Measurements from ENCODE around the gene TENT4B. TPM values are rescaled to one million over a fixed set of nuclear protein-coding genes. Genes with fewer than 3 reads are reported as not detected.

The TENT4B gene
- total and polyA plus RNA-seq, 8 donors, result 1.9 to 7.2 (median 5.3) TPM

DNA sequence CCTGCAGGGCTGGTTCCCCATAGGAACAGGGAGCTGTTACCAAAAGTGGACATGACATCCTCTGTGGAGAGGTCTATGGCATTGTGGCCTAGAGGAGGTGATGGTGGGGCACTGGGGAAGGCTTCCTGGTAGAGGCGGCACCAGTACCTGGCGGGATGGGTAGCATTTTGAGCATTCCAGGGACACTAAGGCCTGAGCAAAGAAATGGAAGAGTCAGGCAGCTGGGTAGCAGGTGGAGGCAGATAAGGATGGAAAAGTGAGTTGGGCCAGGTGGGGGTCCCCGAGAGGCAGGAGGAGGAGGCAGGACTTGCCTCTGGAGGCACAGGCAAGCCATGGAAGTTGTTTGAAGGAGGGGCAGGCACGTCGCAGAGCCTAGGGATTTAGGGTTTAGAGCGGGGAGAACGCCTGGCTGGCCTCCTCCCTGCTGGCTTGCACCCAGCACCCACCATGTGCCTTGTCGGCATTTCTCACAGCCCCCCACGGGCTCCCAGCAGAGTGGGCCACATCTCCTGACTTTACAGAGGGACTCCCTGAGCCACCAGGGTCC is 108.1 kb downstream of the TENT4B start:
- H3K27ac ChIP-seq, result no peak overlapping the region
- DNase-seq (no peak), ATAC-seq (no peak), FAIRE-seq (no peak)
- intact Hi-C loops (cut with DNase I), result no loop called here
- WGBS, 2 donors, result 81 to 84% methylated on average over 9 of the region's 9 CpGs
- no peak overlapping the region for H3K4me3 ChIP-seq
- H3K4me1 ChIP-seq, result no peaks in the 10 kb centered on the region
- no peaks in the 10 kb centered on the region for H3K27me3 ChIP-seq
- H3K36me3 ChIP-seq, result no peaks in the 10 kb centered on the region
- TF ChIP-seq, protein P1, sequence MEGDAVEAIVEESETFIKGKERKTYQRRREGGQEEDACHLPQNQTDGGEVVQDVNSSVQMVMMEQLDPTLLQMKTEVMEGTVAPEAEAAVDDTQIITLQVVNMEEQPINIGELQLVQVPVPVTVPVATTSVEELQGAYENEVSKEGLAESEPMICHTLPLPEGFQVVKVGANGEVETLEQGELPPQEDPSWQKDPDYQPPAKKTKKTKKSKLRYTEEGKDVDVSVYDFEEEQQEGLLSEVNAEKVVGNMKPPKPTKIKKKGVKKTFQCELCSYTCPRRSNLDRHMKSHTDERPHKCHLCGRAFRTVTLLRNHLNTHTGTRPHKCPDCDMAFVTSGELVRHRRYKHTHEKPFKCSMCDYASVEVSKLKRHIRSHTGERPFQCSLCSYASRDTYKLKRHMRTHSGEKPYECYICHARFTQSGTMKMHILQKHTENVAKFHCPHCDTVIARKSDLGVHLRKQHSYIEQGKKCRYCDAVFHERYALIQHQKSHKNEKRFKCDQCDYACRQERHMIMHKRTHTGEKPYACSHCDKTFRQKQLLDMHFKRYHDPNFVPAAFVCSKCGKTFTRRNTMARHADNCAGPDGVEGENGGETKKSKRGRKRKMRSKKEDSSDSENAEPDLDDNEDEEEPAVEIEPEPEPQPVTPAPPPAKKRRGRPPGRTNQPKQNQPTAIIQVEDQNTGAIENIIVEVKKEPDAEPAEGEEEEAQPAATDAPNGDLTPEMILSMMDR (IDR thresholded peaks at IDR 0.05), result no peak
- no peaks in the 10 kb centered on the region for H3K9me3 ChIP-seq

DNA sequence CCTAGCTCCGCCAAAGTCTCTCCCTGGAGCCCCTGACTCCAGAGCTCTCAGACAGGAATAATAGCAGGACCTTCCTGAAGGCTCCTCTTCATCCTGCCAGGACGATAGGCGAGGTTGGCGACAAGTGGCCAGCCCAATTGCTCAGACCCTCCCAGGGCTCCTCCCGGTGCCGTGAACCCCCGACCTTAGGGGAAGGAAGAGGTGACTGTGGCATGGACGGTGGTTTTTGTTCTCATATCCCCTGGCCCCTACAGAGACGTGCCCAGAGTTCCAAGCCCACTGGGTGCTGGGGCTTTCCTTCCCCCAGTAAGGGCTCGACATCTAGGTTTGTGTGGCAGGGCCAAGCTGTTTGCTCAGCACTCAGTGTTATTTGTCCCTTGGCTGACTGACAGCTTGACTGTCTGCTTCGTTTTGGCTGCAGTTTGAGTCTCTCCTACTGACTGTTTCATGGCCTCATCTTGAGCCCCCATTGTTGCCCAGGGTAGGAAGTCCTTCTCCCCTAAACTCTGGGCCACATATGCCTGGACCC is 108.7 kb downstream of the TENT4B start:
- peak in 1 of 4 donors; percentile 24 for ATAC-seq

DNA sequence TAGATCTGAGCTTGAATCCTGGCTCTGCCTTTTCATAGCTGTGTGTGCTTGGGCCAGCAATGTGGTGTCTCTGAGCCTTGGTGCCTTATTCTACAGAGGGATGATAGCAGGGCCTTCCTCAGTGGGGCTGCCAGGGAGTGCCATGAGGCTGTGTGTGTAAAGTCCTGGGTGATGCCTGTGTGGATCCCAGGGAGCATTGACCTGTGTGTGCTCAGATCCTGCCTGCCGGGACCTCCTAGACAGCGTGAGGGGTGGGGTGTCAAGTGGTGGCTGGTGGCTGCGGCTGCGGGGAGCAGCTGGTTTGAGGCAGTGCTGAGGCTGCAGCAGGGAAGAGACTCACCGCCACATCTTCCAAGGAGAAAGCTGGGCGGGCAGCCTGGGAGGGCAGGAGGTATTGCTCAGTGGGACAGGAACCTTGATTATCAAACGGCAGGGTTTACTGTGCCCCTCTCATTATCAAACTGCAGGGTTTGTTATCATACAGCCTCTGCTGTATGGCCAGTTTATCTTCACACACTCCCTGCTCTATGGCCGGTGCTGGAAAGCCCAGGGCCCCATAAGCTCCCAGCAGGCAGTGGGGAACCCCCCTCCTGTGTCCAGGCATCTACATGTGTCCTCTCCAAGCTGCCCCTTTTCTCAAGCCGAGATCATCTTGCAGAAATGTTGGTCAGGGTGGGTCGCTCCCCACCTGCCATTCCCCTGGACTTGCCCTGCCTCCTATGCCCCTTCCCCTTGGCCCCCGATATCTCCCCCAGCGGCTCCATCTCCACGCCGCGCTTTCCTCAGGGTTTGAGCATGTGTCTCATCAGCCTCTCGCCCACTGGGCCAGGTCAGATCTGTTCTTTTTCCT is 110.2 kb downstream of the TENT4B start:
- TF ChIP-seq, protein P1 (IDR thresholded peaks at IDR 0.05), result no peak
- intact Hi-C loops (cut with DNase I), result no loop called here
- 77 to 82% methylated on average over 16 of the region's 16 CpGs for WGBS, 2 donors
- FAIRE-seq (no peak), DNase-seq (peak in 1 of 6 donors; percentile 42), ATAC-seq (no peak)
- Histone ChIP-seq H3K4me1 (no peaks in the 10 kb centered on the region), H3K27me3 (no peaks in the 10 kb centered on the region), H3K4me3 (no peak overlapping the region), H3K9me3 (no peaks in the 10 kb centered on the region), H3K36me3 (no peaks in the 10 kb centered on the region), H3K27ac (no peak overlapping the region)

More for the DNA sequence above, 108.7 kb downstream of the TENT4B start:
- 65 to 68% methylated on average over 11 of the region's 11 CpGs for WGBS, 2 donors
- Histone ChIP-seq H3K4me1 (no peaks in the 10 kb centered on the region), H3K27ac (no peak overlapping the region), H3K27me3 (no peaks in the 10 kb centered on the region), H3K36me3 (no peaks in the 10 kb centered on the region), H3K4me3 (no peak overlapping the region), H3K9me3 (no peaks in the 10 kb centered on the region)
- TF ChIP-seq, protein P1 (IDR thresholded peaks at IDR 0.05), result no peak
- no peak for FAIRE-seq
- intact Hi-C loops (cut with DNase I), result no loop called here
- DNase-seq, result peak in 1 of 6 donors; percentile 31

DNA sequence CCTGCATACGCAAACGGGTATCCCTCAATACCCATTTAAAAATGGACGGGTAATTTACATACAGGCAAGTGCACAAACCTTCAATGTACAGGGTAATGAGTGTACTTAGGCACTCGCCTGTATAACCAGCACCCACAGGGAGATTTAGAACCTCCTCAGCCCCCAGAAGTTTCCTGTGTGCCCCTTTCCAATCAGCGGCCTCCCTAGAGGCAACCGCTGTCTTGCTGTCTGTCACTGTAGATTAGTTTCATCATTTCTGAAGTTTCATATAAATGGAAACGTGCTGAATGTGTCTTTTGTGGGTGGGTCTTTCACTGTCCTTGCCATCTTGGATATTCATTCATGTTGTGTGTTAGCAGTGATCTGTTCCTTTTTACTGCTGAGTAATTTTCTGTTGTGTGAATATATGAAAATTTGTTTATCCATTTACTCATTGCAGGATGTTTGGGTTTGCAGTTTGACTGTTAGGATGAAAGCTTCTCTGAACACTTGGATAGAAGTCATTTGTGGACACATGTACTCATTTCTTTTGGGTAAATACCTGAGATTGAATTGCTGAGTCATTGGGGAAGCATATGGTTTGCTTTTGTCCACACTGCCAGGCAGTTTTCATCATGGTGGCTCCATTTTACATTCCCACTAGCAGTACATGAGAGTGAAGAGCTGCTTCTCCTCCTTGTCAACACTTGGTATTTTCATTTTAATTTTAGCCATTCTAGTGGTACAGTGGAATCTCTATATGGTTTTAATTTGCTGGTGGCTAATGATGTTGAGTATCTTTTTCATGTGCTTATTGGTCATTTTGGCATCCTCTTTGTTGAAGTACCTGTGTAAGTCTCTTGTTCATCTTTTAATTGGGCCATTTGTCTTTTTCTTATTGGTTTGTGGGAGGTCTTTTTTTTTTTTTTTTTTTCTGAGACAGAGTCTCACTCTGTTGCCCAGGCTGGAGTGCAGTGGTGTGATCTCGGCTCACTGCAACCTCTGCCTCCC is 111.1 kb downstream of the TENT4B start:
- Histone ChIP-seq H3K4me1 (no peaks in the 10 kb centered on the region), H3K9me3 (no peaks in the 10 kb centered on the region), H3K27ac (no peak overlapping the region), H3K27me3 (no peaks in the 10 kb centered on the region), H3K4me3 (no peak overlapping the region), H3K36me3 (no peaks in the 10 kb centered on the region)
- TF ChIP-seq, protein P1 (IDR thresholded peaks at IDR 0.05), result no peak
- intact Hi-C loops (cut with DNase I), result no loop called here
- FAIRE-seq, result no peak
- ATAC-seq, result no peak
- WGBS, 2 donors, result 81 to 92% methylated on average over 7 of the region's 8 CpGs
- DNase-seq, result no peak
